ENCODE data around the gene INTS4.

DNA sequence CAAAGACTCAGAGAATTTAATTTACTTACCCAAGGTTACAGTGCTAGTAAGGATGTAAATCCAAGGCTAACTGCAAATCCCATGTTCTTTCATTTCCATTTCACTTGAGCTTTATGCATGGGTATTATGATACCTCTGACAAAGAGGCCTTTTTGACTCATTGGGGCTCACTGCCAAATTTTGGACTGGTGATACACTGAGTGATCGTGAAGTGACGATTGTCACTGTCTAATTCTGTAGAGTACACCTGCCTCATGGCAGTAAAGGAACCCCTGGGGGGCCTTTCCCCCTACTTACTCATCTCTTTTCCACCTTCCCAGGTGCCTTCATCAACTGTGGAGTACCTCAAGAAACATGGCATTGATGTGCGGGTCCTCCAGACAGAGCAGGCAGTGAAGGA lies 122.6 kb downstream of the INTS4 start:
- TF ChIP-seq POLR2AphosphoS5 (IDR thresholded peaks at IDR 0.05; ENCODE audit: low read depth, low read length) = no peak
- no peak for TF ChIP-seq TAF1 (IDR thresholded peaks at IDR 0.05; ENCODE audit: borderline replicate concordance, insufficient read depth, low read length)
- TF ChIP-seq, protein P1, sequence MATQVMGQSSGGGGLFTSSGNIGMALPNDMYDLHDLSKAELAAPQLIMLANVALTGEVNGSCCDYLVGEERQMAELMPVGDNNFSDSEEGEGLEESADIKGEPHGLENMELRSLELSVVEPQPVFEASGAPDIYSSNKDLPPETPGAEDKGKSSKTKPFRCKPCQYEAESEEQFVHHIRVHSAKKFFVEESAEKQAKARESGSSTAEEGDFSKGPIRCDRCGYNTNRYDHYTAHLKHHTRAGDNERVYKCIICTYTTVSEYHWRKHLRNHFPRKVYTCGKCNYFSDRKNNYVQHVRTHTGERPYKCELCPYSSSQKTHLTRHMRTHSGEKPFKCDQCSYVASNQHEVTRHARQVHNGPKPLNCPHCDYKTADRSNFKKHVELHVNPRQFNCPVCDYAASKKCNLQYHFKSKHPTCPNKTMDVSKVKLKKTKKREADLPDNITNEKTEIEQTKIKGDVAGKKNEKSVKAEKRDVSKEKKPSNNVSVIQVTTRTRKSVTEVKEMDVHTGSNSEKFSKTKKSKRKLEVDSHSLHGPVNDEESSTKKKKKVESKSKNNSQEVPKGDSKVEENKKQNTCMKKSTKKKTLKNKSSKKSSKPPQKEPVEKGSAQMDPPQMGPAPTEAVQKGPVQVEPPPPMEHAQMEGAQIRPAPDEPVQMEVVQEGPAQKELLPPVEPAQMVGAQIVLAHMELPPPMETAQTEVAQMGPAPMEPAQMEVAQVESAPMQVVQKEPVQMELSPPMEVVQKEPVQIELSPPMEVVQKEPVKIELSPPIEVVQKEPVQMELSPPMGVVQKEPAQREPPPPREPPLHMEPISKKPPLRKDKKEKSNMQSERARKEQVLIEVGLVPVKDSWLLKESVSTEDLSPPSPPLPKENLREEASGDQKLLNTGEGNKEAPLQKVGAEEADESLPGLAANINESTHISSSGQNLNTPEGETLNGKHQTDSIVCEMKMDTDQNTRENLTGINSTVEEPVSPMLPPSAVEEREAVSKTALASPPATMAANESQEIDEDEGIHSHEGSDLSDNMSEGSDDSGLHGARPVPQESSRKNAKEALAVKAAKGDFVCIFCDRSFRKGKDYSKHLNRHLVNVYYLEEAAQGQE (IDR thresholded peaks at IDR 0.05; ENCODE audit: insufficient read depth in 1 of 2, low read depth in 2 of 2, low read length in 2 of 2) = no peak
- TF ChIP-seq SIN3A (IDR thresholded peaks at IDR 0.05; ENCODE audit: borderline replicate concordance, insufficient read depth, low read length) = no peak
- TF ChIP-seq FOXP2 (optimal IDR thresholded peaks at IDR 0.05; ENCODE audit: borderline replicate concordance, extremely low read depth, extremely low read length, insufficient read depth) = no peak

All from PFSK-1 (cell line).